Mucosa of descending colon (tissue), 3 donors: ENCODE data around the gene RABEP2. TPM values are rescaled to one million over a fixed set of nuclear protein-coding genes. Genes with fewer than 3 reads are reported as not detected.

Experiments
- ATAC-seq: fragments of 200-7000 bp; cut with Tn5 transposase; one replicate; pipeline ENCODE4 v1.9.1; 2020; ENCODE audit warnings: mild to moderate bottlenecking, moderate library complexity
- DNase-seq, 3 donors: peaks; one replicate each; pipeline ENCODE4 v3.0.0-alpha.2; 2020
- H3K36me3 ChIP-seq: fragments of 200-600 bp; one replicate; pipeline ENCODE4 v1.8.0; 2021; ENCODE audit warnings: low read depth, mild to moderate bottlenecking
- H3K4me1 ChIP-seq: fragments of 200-600 bp; one replicate; pipeline ENCODE4 v1.8.0; 2021; ENCODE audit warnings: low read depth, mild to moderate bottlenecking
- H3K4me3 ChIP-seq: fragments of 200-600 bp; one replicate; pipeline ENCODE4 v1.8.0; 2021; ENCODE audit warnings: mild to moderate bottlenecking
- H3K9me3 ChIP-seq: fragments of 200-600 bp; one replicate; pipeline ENCODE4 v1.8.0; 2021; ENCODE audit warnings: mild to moderate bottlenecking
- CTCF ChIP-seq: fragments of 200-600 bp; IDR thresholded peaks from one replicate; pipeline ENCODE4 v1.8.0; 2022; ENCODE audit warnings: antibody characterized with exemption, mild to moderate bottlenecking
- intact Hi-C, 2 donors: fragments of 100-400 bp; cut with DNase I in 1 of 2; cut with micrococcal nuclease in 1 of 2; formaldehyde crosslinking; loops; one replicate each; pipeline versions ENCODE4 v1.11.0 to v1.11.1; 2022; cut with DNase I, micrococcal nuclease
- total RNA-seq, 3 donors: library from RNA; stranded (reverse); fragmentation: NEBNext Ultra II Directional in 2 of 3; extraction: Animal tissue kit (Norgen Biotek cat#: 25700) in 2 of 3; gene quantifications; one replicate each; pipeline versions ENCODE4 v1.2.1 to v1.2.4, GENCODE V29; 2021 to 2023
- donor health status: DM: no; HTN: no; CAD: no; lungs with moderate emphysema.
- donor health status: DM: no; HTN: no; CAD: no.
- donor health status: DM: no; HTN: yes; CAD: no.

RABEP2 gene
- total RNA-seq, 3 donors from 2014 or later: 35.1 to 43.2 (median 35.7) TPM

GRCh38 chr16:28859326-28859725 lies 65.7 kb downstream of the RABEP2 start:
- no peaks in the 10 kb centered on the region for H3K9me3 ChIP-seq
- no peaks in the 10 kb centered on the region for H3K4me1 ChIP-seq
- DNase-seq: no peak
- no peaks in the 10 kb centered on the region for H3K36me3 ChIP-seq
- H3K4me3 ChIP-seq: no peak overlapping the region
- intact Hi-C loops: no loop called here
- no peak for TF ChIP-seq CTCF
- no peak for ATAC-seq

GRCh38 chr16:28858421-28858820 lies 66.6 kb downstream of the RABEP2 start:
- DNase-seq (no peak), ATAC-seq (no peak)
- Histone ChIP-seq H3K4me1 (no peaks in the 10 kb centered on the region), H3K4me3 (no peak overlapping the region), H3K9me3 (no peaks in the 10 kb centered on the region), H3K36me3 (no peaks in the 10 kb centered on the region)
- TF ChIP-seq CTCF: no peak
- intact Hi-C loops: no loop called here

Other genes with a start within 250 kb of the RABEP2 start
- 100 to 1,000 TPM; 298 to 526 (median 426) TPM for gene EIF3C, start 213.8 kb downstream of the RABEP2 start, total RNA-seq
- 1 to 10 TPM; 4.1 to 6.4 (median 4.4) TPM for gene NPIPB9, start 173.5 kb downstream of the RABEP2 start, total RNA-seq
- gene ATXN2L, start 102.2 kb downstream of the RABEP2 start, total RNA-seq: 100 to 1,000 TPM; 102 to 108 (median 107) TPM
- 100 to 1,000 TPM; 182 to 248 (median 220) TPM for gene TUFM, start 78.9 kb downstream of the RABEP2 start, total RNA-seq
- gene SH2B1, start 61.4 kb downstream of the RABEP2 start, total RNA-seq: 100 to 1,000 TPM in 1 of 3 donors, 10 to 100 TPM in 2; 83.5 to 107 (median 89.7) TPM
- 1 to 10 TPM in 2 of 3 donors, under 1 TPM in 1; 0.96 to 1.7 (median 1.6) TPM for gene ATP2A1, start 46.8 kb downstream of the RABEP2 start, total RNA-seq
- gene CD19, start 6.7 kb upstream of the RABEP2 start, total RNA-seq: under 1 TPM; 0.29 to 0.65 (median 0.38) TPM
- gene NFATC2IP, start 25.7 kb upstream of the RABEP2 start, total RNA-seq: 10 to 100 TPM; 45.0 to 57.9 (median 50.9) TPM
- gene SPNS1, start 49.5 kb upstream of the RABEP2 start, total RNA-seq: 10 to 100 TPM; 28.2 to 31.0 (median 30.3) TPM
- 10 to 100 TPM in 2 of 3 donors, 1 to 10 TPM in 1; 8.5 to 13.0 (median 11.6) TPM for gene LAT, start 59.8 kb upstream of the RABEP2 start, total RNA-seq